CD14-positive monocyte (primary cell): Measurements from ENCODE around the gene AOC1. TPM values are rescaled to one million over a fixed set of nuclear protein-coding genes. Genes with fewer than 3 reads are reported as not detected.

Experiments
- DNase-seq, 3 donors: peaks; one replicate each; pipeline ENCODE4 v3.0.0-alpha.2; 2011 to 2022
- H2AFZ ChIP-seq: 2 replicates; pipeline ENCODE4 v1.6.0; 2012; ENCODE audit warnings: mild to moderate bottlenecking, low read depth, low read length, inconsistent platforms; ENCODE audit not compliant: insufficient read depth, poor library complexity, severe bottlenecking
- H3K27ac ChIP-seq, 2 donors: 1 replicate in 1 of 2; 2 replicates in 1 of 2; pipeline ENCODE4 v1.5.1; 2012 to 2013; ENCODE audit warnings: low read length in 2 of 2, control low read depth in 1 of 2, inconsistent platforms in 1 of 2, low read depth in 1 of 2, mild to moderate bottlenecking in 1 of 2
- H3K27me3 ChIP-seq, 2 donors: one replicate each; pipeline versions ENCODE4 v1.6.0 to v1.6.1; 2011 to 2013; ENCODE audit warnings: low read length in 2 of 2; ENCODE audit not compliant: control insufficient read depth in 2 of 2, insufficient read depth in 2 of 2
- H3K36me3 ChIP-seq, 2 donors: replicated peaks in 1 of 2; 1 replicate in 1 of 2; 2 replicates in 1 of 2; pipeline versions ENCODE4 v1.5.1 to v1.6.1; 2012 to 2013; ENCODE audit warnings: low read length in 2 of 2, control low read depth in 1 of 2, inconsistent platforms in 1 of 2, mild to moderate bottlenecking in 1 of 2; ENCODE audit not compliant: insufficient read depth in 2 of 2, control insufficient read depth in 1 of 2
- H3K4me1 ChIP-seq, 2 donors: 1 replicate in 1 of 2; 2 replicates in 1 of 2; pipeline versions ENCODE4 v1.5.1 to v1.6.1; 2012 to 2013; ENCODE audit warnings: low read length in 2 of 2, control low read depth in 1 of 2, inconsistent platforms in 1 of 2, mild to moderate bottlenecking in 1 of 2, moderate library complexity in 1 of 2; ENCODE audit not compliant: insufficient read depth in 2 of 2, control insufficient read depth in 1 of 2
- H3K4me2 ChIP-seq: replicated peaks from 2 replicates; pipeline ENCODE3; 2012; ENCODE audit warnings: low read length, moderate library complexity, mild to moderate bottlenecking; ENCODE audit not compliant: poor library complexity, severe bottlenecking; ENCODE audit errors: extremely low read depth
- H3K4me3 ChIP-seq, 3 experiments: fragments of 200-600 bp in 1 of 3; sonication (generic) in 1 of 3; replicated peaks in 1 of 3; 1 replicate in 2 of 3; 2 replicates in 1 of 3; pipeline ENCODE4 v1.5.1; 2011 to 2013; ENCODE audit warnings: low read length in 3 of 3, mild to moderate bottlenecking in 3 of 3, control low read depth in 2 of 3, low read depth in 2 of 3, inconsistent platforms in 1 of 3, moderate library complexity in 1 of 3
- H3K79me2 ChIP-seq: 2 replicates; pipeline ENCODE4 v1.6.0; 2012; ENCODE audit warnings: mild to moderate bottlenecking, control low read depth, inconsistent platforms, low read length, moderate library complexity; ENCODE audit not compliant: insufficient read depth
- H3K9ac ChIP-seq: 2 replicates; pipeline ENCODE4 v1.6.0; 2017; ENCODE audit warnings: low read length, mild to moderate bottlenecking; ENCODE audit not compliant: insufficient read depth, poor library complexity, severe bottlenecking
- H3K9me3 ChIP-seq, 2 donors: replicated peaks in 1 of 2; 1 replicate in 1 of 2; 2 replicates in 1 of 2; pipeline versions ENCODE4 v1.5.1 to v1.6.1; 2012 to 2013; ENCODE audit warnings: low read length in 2 of 2, control low read depth in 1 of 2; ENCODE audit not compliant: control insufficient read depth in 1 of 2, insufficient read depth in 1 of 2
- H4K20me1 ChIP-seq: 2 replicates; pipeline ENCODE4 v1.6.0; 2012; ENCODE audit warnings: mild to moderate bottlenecking, low read length, control low read depth, moderate library complexity; ENCODE audit not compliant: insufficient read depth
- H3K27ac Mint-ChIP-seq, 7 donors: one replicate each; pipeline ENCODE4 v1.8.0; 2020; ENCODE audit warnings: mild to moderate bottlenecking in 7 of 7, mixed read lengths in 7 of 7, moderate library complexity in 6 of 7, inconsistent platforms in 2 of 7
- H3K27me3 Mint-ChIP-seq, 3 donors: one replicate each; pipeline ENCODE4 v1.8.0; 2021 to 2022; ENCODE audit warnings: low read depth in 3 of 3, mild to moderate bottlenecking in 3 of 3, mixed read lengths in 3 of 3, moderate library complexity in 3 of 3, inconsistent platforms in 1 of 3
- H3K36me3 Mint-ChIP-seq, 2 donors: one replicate each; pipeline ENCODE4 v1.8.0; 2020; ENCODE audit warnings: mixed read lengths in 2 of 2, inconsistent platforms in 1 of 2, mild to moderate bottlenecking in 1 of 2
- H3K4me1 Mint-ChIP-seq: one replicate; pipeline ENCODE4 v1.8.0; 2020; ENCODE audit warnings: mild to moderate bottlenecking, mixed read lengths
- H3K4me3 Mint-ChIP-seq, 2 donors: one replicate each; pipeline ENCODE4 v1.8.0; 2020; ENCODE audit warnings: mild to moderate bottlenecking in 2 of 2, mixed read lengths in 2 of 2, moderate library complexity in 1 of 2
- H3K9me3 Mint-ChIP-seq, 7 donors: one replicate each; pipeline ENCODE4 v1.8.0; 2020 to 2022; ENCODE audit warnings: mixed read lengths in 7 of 7, mild to moderate bottlenecking in 6 of 7, moderate library complexity in 6 of 7, inconsistent platforms in 2 of 7
- WGBS: methylation state at CpG from one replicate; pipeline ENCODE4 v1.1.5; 2013; ENCODE audit warnings: missing lambda C conversion rate; ENCODE audit not compliant: insufficient coverage; 5-methylcytosine and 5-hydroxymethylcytosine counted together
- intact Hi-C, 2 donors: fragments of 100-400 bp; cut with micrococcal nuclease; formaldehyde crosslinking; loops; one replicate each; pipeline versions ENCODE4 v1.15.0 to v1.15.1; 2023
- polyA plus RNA-seq, 3 donors: library from polyadenylated mRNA; depleted of rRNA in 1 of 3; unstranded in 2 of 3; stranded (reverse) in 1 of 3; fragments of 300-500 nt in 2 of 3; fragments of >200 nt in 1 of 3; fragmentation: Illumina TruSeq in 2 of 3; gene quantifications; 1 replicate in 2 of 3; 2 replicates in 1 of 3; pipeline ENCODE4 v1.2.3, GENCODE V29; 2012 to 2021
- TF ChIP-seq, protein P1 (sequence below): fragments of 200-600 bp; IDR thresholded peaks from one replicate; pipeline ENCODE4 v1.8.0; 2022; ENCODE audit warnings: antibody characterized with exemption, mild to moderate bottlenecking

The AOC1 gene
- polyA plus RNA-seq, 3 donors, result 0.16 to 0.31 TPM; not detected in 1

DNA sequence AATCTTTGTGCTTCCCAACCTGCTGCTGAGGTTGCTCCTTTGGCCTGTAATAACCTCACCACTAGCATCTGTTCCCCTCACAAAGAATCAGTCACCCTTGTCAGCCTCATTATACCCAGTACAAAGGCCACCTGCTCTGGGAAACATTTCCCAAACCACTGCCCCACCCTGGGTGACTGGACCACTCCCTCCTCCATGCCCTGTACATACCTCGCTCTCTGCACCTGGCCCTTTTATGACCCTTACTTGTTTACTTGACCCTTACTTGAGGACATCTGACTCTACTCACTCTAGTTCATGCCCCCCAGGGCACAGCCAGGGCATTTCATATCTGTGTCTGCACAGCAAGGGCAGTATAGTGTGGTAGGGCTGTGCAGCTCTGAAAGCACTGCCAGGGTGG is 21.4 kb upstream of the AOC1 start:
- TF ChIP-seq, protein P1, sequence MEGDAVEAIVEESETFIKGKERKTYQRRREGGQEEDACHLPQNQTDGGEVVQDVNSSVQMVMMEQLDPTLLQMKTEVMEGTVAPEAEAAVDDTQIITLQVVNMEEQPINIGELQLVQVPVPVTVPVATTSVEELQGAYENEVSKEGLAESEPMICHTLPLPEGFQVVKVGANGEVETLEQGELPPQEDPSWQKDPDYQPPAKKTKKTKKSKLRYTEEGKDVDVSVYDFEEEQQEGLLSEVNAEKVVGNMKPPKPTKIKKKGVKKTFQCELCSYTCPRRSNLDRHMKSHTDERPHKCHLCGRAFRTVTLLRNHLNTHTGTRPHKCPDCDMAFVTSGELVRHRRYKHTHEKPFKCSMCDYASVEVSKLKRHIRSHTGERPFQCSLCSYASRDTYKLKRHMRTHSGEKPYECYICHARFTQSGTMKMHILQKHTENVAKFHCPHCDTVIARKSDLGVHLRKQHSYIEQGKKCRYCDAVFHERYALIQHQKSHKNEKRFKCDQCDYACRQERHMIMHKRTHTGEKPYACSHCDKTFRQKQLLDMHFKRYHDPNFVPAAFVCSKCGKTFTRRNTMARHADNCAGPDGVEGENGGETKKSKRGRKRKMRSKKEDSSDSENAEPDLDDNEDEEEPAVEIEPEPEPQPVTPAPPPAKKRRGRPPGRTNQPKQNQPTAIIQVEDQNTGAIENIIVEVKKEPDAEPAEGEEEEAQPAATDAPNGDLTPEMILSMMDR, result no peak
- H3K79me2 ChIP-seq, result no peaks in the 10 kb centered on the region
- intact Hi-C loops, result no loop called here
- no peak overlapping the region for H3K4me3 Mint-ChIP-seq
- no peaks in the 10 kb centered on the region for H3K9me3 ChIP-seq
- H3K36me3 ChIP-seq, result no peaks in the 10 kb centered on the region
- no peaks in the 10 kb centered on the region for H3K4me1 ChIP-seq
- H3K4me1 Mint-ChIP-seq, result peaks cover 9% of the 10 kb centered on the region
- H3K27me3 ChIP-seq, result no peaks in the 10 kb centered on the region
- no peak overlapping the region for H3K27ac ChIP-seq
- no peak overlapping the region for H3K4me2 ChIP-seq
- H3K9ac ChIP-seq, result no peak overlapping the region
- peaks cover 2 to 20% (median 8%) of the 10 kb centered on the region in 3 donors for H3K27me3 Mint-ChIP-seq
- no peak for DNase-seq
- no peaks in the 10 kb centered on the region for H3K36me3 Mint-ChIP-seq
- no peak overlapping the region for H3K4me3 ChIP-seq
- H2AFZ ChIP-seq, result no peak overlapping the region
- 0% methylated on average over 1 of the region's 1 CpG for WGBS
- peaks cover 0 to 3% (median 0%) of the 10 kb centered on the region in 7 donors for H3K9me3 Mint-ChIP-seq
- peak overlapping the region in 1 of 7 donors; percentile 15 for H3K27ac Mint-ChIP-seq
- H4K20me1 ChIP-seq, result no peaks in the 10 kb centered on the region

DNA sequence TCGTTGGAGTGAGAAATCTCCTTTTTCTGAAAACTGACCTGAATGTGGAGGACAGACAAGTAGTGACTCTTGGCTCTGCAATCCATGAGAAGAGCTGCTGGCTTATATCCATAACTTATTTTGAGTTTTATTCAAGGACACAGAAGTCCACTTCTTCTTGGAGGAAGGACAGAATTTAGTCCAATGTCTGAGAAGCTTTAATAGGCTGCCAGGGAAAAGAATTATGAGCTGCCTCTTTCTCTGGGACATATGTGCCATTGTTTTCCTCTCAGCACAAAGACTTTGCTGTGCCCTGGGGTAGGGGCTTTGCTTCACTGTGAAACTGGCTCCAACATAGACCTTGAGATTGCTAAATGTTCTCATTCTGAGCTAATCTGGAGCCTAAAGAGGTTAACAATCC is 20.5 kb upstream of the AOC1 start:
- no peak overlapping the region for H3K4me3 ChIP-seq
- intact Hi-C loops, result no loop called here
- Mint-ChIP-seq H3K4me3 (no peak overlapping the region), H3K27me3 (peaks cover 2 to 20% (median 5%) of the 10 kb centered on the region in 3 donors), H3K36me3 (no peaks in the 10 kb centered on the region), H3K9me3 (peaks cover 0 to 3% (median 0%) of the 10 kb centered on the region in 7 donors), H3K4me1 (peaks cover 9% of the 10 kb centered on the region), H3K27ac (no peak overlapping the region)
- H3K79me2 ChIP-seq, result no peaks in the 10 kb centered on the region
- TF ChIP-seq, protein P1, result no peak
- no peaks in the 10 kb centered on the region for H3K27me3 ChIP-seq
- H3K4me2 ChIP-seq, result no peak overlapping the region
- DNase-seq, result no peak
- H3K36me3 ChIP-seq, result no peaks in the 10 kb centered on the region
- H3K9me3 ChIP-seq, result no peaks in the 10 kb centered on the region
- H3K4me1 ChIP-seq, result no peaks in the 10 kb centered on the region
- no peak overlapping the region for H3K27ac ChIP-seq
- peak overlapping the region; percentile 11 for H2AFZ ChIP-seq
- WGBS, result 83% methylated on average over 1 of the region's 1 CpG
- H3K9ac ChIP-seq, result no peak overlapping the region
- no peaks in the 10 kb centered on the region for H4K20me1 ChIP-seq
